PC-3 (cell line): ENCODE data around the gene SLC22A3.

Source experiments
- EZH2 ChIP-seq: fragments of 300-600 bp; sonication (generic); IDR thresholded peaks from one replicate; pipeline ENCODE4 v1.6.1; 2017; ENCODE audit warnings: antibody characterized with exemption, mild to moderate bottlenecking, low read length; ENCODE audit not compliant: unreplicated experiment
- EZH2phosphoT487 ChIP-seq: fragments of 300-600 bp; sonication (generic); IDR thresholded peaks from 2 replicates; pipeline ENCODE4 v1.6.1; 2018; ENCODE audit warnings: mild to moderate bottlenecking, antibody characterized with exemption, low read length, borderline replicate concordance
- TF ChIP-seq, protein P1 (sequence below): fragments of 300-600 bp; sonication (generic); conservative IDR thresholded peaks from 2 replicates; pipeline ENCODE4 v1.5.1; 2017; ENCODE audit warnings: antibody characterized with exemption, low read depth, mild to moderate bottlenecking, low read length

GRCh38 chr6:160349814-160350350, 1.7 kb downstream of the SLC22A3 start:
- TF ChIP-seq, protein P1, sequence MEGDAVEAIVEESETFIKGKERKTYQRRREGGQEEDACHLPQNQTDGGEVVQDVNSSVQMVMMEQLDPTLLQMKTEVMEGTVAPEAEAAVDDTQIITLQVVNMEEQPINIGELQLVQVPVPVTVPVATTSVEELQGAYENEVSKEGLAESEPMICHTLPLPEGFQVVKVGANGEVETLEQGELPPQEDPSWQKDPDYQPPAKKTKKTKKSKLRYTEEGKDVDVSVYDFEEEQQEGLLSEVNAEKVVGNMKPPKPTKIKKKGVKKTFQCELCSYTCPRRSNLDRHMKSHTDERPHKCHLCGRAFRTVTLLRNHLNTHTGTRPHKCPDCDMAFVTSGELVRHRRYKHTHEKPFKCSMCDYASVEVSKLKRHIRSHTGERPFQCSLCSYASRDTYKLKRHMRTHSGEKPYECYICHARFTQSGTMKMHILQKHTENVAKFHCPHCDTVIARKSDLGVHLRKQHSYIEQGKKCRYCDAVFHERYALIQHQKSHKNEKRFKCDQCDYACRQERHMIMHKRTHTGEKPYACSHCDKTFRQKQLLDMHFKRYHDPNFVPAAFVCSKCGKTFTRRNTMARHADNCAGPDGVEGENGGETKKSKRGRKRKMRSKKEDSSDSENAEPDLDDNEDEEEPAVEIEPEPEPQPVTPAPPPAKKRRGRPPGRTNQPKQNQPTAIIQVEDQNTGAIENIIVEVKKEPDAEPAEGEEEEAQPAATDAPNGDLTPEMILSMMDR = no peak
- TF ChIP-seq EZH2 (no peak), EZH2phosphoT487 (no peak)
